ENCODE measurements around the gene SMIM35.
"Not testable (repeated sequence)": the region's sequence is repeated elsewhere in the genome, so short reads cannot be mapped to it uniquely, and the experiment has no call there.

SMIM35 gene

DNA sequence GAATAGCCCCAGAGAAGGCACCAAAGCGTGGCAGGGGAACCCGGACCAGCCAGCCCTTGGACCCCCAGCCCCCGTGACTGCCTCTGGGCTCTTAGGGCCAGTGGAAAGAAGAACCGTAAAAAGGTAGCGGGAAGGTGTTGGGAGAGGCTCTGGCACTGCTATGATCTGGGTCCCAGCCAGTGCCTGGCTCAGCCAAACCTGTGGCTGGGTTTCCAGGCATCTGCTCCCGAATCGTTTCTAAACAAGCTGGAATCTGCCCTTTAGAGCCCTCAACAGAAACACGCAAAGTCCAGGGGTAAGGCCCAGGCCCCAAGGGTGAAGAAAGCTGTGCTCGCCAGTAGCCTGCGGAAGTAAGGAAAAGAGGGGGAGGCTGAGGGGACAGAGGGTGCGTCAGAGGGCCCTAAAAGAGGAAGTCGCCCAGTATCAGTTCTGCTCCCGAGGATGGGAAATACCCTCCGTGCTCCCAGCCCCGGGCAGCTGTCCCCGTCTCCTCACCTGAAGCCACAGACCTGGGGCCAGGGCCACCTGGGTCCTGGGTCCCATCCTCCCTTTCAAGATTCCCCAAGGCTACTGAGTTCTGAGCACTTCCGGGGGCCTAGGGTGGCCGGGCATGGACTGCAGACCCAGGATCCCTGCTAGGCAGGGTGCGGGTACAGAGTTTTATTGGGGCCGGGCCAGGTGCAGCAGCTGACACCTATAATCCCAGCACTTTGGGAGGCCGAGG is 75.9 kb downstream of the SMIM35 start:
- in situ Hi-C loops (cut with HindIII; ENCODE audit: low sequenced_read_pairs), result no loop called here
- no peak for TF ChIP-seq CTCF (IDR thresholded peaks at IDR 0.05; ENCODE audit: low read depth, low read length)
- H3K4me3 ChIP-seq (ENCODE audit: low read depth, low read length), result no peak overlapping the region
- DNase-seq (ENCODE audit: low read depth, low spot score), result no peak

DNA sequence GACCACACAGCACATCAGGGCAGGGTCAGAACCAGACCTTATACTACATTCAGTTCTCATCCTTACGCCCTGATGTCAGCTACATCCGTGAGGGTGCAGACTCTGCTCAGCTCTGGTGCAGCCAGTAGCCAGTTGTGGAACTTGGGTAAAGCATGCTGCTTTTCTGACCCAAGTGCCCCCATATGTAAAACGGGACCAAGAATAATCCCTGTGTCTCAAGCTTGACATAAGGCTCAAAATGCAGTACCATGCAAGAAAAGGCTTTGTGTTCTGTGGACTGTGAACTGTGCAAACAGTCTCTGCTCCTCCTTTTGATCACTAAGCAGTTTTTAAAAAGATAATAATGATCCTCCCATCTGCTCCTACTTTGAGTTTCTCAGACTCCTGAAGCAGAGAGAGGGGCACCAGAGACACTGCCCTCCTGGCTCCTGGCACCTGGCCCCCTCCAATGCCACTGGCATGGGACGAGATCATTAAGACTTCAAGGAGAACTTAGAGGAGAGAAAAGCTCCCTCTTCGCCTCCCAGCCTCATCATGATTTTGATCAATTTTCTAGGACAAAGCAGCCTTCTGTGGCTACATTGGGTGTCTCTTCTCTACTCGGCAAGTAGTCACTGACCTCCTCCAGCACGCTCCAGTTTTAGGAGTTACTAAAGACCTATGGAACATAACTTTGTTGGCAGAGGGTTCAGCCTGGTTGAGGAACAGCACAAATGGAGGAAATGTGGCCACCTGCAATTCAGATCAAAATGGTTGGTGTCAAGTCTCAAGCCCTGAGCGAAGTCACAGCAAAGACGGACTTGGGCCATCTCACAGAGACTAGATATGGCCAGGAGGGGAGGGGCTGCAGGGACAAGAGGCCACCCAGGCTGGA is 76.7 kb downstream of the SMIM35 start:
- no peak for TF ChIP-seq CTCF (IDR thresholded peaks at IDR 0.05; ENCODE audit: low read depth, low read length)
- no peak overlapping the region for H3K4me3 ChIP-seq (ENCODE audit: low read depth, low read length)
- no peak for DNase-seq (ENCODE audit: low read depth, low spot score)
- in situ Hi-C loops (cut with HindIII; ENCODE audit: low sequenced_read_pairs), result no loop called here

- DNase-seq (ENCODE audit: low read depth, low spot score), result no peak
- H3K4me3 ChIP-seq (ENCODE audit: low read depth, low read length), result no peak overlapping the region
- in situ Hi-C loops (cut with HindIII; ENCODE audit: low sequenced_read_pairs), result no loop called here
- no peak for TF ChIP-seq CTCF (IDR thresholded peaks at IDR 0.05; ENCODE audit: low read depth, low read length)
These were observed 78.4 kb downstream of the SMIM35 start for GRCh38 chr11:118008271-118008911.

DNA sequence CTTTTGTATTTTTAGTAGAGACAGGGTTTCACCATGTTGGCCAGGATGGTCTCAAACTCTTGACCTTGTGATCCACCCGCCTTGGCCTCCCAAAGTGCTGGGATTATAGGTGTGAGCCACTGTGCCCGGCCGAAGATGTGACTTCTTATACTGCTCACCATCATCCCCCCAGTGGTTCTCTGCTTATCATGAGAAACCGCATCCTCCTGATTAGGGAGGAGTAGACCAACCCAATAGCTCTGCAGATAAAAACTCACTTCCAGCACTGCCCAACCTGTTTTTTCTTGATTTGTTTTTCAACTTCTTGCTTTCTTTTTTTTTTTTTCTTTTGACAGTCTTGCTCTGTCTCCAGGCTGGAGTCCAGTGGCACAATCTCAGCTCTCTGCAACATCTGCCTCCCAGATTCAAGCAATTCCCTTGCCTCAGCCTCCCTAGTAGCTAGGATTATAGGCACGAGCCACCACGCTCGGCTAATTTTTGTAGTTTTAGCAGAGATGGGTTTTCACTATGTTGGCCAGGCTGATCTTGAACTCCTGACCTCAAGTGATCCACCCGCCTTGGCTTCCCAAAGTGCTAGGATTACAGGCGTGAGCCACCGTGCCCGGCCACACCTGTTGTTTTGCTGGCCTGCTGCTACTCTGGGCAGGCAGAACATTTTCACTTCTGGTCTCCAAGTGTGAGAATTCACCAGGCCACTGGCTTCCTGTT is 79.0 kb downstream of the SMIM35 start:
- DNase-seq (ENCODE audit: low read depth, low spot score); in situ Hi-C loops (cut with HindIII; ENCODE audit: low sequenced_read_pairs); H3K4me3 ChIP-seq (ENCODE audit: low read depth, low read length): not testable (repeated sequence)

- in situ Hi-C loops (cut with HindIII; ENCODE audit: low sequenced_read_pairs), result no loop called here
These were observed 79.7 kb downstream of the SMIM35 start for GRCh38 chr11:118007040-118007439.

GRCh38 chr11:118006153-118006534 is 80.6 kb downstream of the SMIM35 start:
- no peak overlapping the region for H3K4me3 ChIP-seq (ENCODE audit: low read depth, low read length)
- no peak for DNase-seq (ENCODE audit: low read depth, low spot score)
- in situ Hi-C loops (cut with HindIII; ENCODE audit: low sequenced_read_pairs), result no loop called here
- no peak for TF ChIP-seq CTCF (IDR thresholded peaks at IDR 0.05; ENCODE audit: low read depth, low read length)

More at GRCh38 chr11:118007040-118007439, 79.7 kb downstream of the SMIM35 start:
- DNase-seq (ENCODE audit: low read depth, low spot score), result no peak
- no peak for TF ChIP-seq CTCF (IDR thresholded peaks at IDR 0.05; ENCODE audit: low read depth, low read length)
- no peak overlapping the region for H3K4me3 ChIP-seq (ENCODE audit: low read depth, low read length)
